ENCODE data around the gene LIFR. TPM values are rescaled to one million over a fixed set of nuclear protein-coding genes. Genes with fewer than 3 reads are reported as not detected.
"Not testable (repeated sequence)": the region's sequence is repeated elsewhere in the genome, so short reads cannot be mapped to it uniquely, and the experiment has no call there.

LIFR gene
- total RNA-seq, 1 donor from 2014 or later: 21.3 TPM

- Mint-ChIP-seq H3K4me3 (no peak overlapping the region), H3K36me3 (ENCODE audit: low read depth) (no peaks in the 10 kb centered on the region), H3K9me3 (no peaks in the 10 kb centered on the region), H3K27ac (ENCODE audit: unreplicated experiment) (no peak overlapping the region), H3K4me1 (peaks cover 4% of the 10 kb centered on the region), H3K27me3 (ENCODE audit: low read depth) (no peaks in the 10 kb centered on the region)
- no peak for TF ChIP-seq CTCF (conservative IDR thresholded peaks at IDR 0.05)
- no peak for DNase-seq (ENCODE audit: low read depth, low spot score)
Measured at GRCh38 chr5:38574009-38574408, 17.6 kb upstream of the LIFR start.

GRCh38 chr5:38573521-38573920 is 17.1 kb upstream of the LIFR start:
- H3K9me3 Mint-ChIP-seq: no peaks in the 10 kb centered on the region
- H3K36me3 Mint-ChIP-seq (ENCODE audit: low read depth): no peaks in the 10 kb centered on the region
- no peak overlapping the region for H3K4me3 Mint-ChIP-seq
- no peaks in the 10 kb centered on the region for H3K27me3 Mint-ChIP-seq (ENCODE audit: low read depth)
- H3K4me1 Mint-ChIP-seq: peaks cover 4% of the 10 kb centered on the region
- DNase-seq (ENCODE audit: low read depth, low spot score): no peak
- no peak for TF ChIP-seq CTCF (conservative IDR thresholded peaks at IDR 0.05)
- no peak overlapping the region for H3K27ac Mint-ChIP-seq (ENCODE audit: unreplicated experiment)

GRCh38 chr5:38569180-38569579 is 12.7 kb upstream of the LIFR start:
- DNase-seq (ENCODE audit: low read depth, low spot score): no peak
- TF ChIP-seq CTCF (conservative IDR thresholded peaks at IDR 0.05): no peak
- Mint-ChIP-seq H3K4me3 (no peak overlapping the region), H3K27me3 (ENCODE audit: low read depth) (no peaks in the 10 kb centered on the region), H3K27ac (ENCODE audit: unreplicated experiment) (no peak overlapping the region), H3K4me1 (no peaks in the 10 kb centered on the region), H3K9me3 (peaks cover 2% of the 10 kb centered on the region), H3K36me3 (ENCODE audit: low read depth) (no peaks in the 10 kb centered on the region)

- not testable (repeated sequence) for H3K4me1 Mint-ChIP-seq
Measured at GRCh38 chr5:38567306-38567705, 10.9 kb upstream of the LIFR start.

GRCh38 chr5:38563624-38564023 is 7.2 kb upstream of the LIFR start:
- no peaks in the 10 kb centered on the region for H3K27me3 Mint-ChIP-seq (ENCODE audit: low read depth)
- peaks cover 2% of the 10 kb centered on the region for H3K4me1 Mint-ChIP-seq
- no peak overlapping the region for H3K27ac Mint-ChIP-seq (ENCODE audit: unreplicated experiment)
- H3K36me3 Mint-ChIP-seq (ENCODE audit: low read depth): no peaks in the 10 kb centered on the region
- peaks cover 2% of the 10 kb centered on the region for H3K9me3 Mint-ChIP-seq
- DNase-seq (ENCODE audit: low read depth, low spot score): no peak
- H3K4me3 Mint-ChIP-seq: no peak overlapping the region
- TF ChIP-seq CTCF (conservative IDR thresholded peaks at IDR 0.05): no peak

More at GRCh38 chr5:38567306-38567705, 10.9 kb upstream of the LIFR start:
- not testable (repeated sequence) for H3K36me3 Mint-ChIP-seq (ENCODE audit: low read depth); H3K27me3 Mint-ChIP-seq (ENCODE audit: low read depth); H3K4me3 Mint-ChIP-seq; DNase-seq (ENCODE audit: low read depth, low spot score); H3K27ac Mint-ChIP-seq (ENCODE audit: unreplicated experiment); H3K9me3 Mint-ChIP-seq

GRCh38 chr5:38562444-38563210 is 6.2 kb upstream of the LIFR start:
- no peak for DNase-seq (ENCODE audit: low read depth, low spot score)
- no peak overlapping the region for H3K27ac Mint-ChIP-seq (ENCODE audit: unreplicated experiment)
- peak overlapping the region; percentile 1 for H3K4me3 Mint-ChIP-seq
- H3K36me3 Mint-ChIP-seq (ENCODE audit: low read depth): no peaks in the 10 kb centered on the region
- H3K4me1 Mint-ChIP-seq: peaks cover 10% of the 10 kb centered on the region
- no peaks in the 10 kb centered on the region for H3K27me3 Mint-ChIP-seq (ENCODE audit: low read depth)
- no peaks in the 10 kb centered on the region for H3K9me3 Mint-ChIP-seq
- no peak for TF ChIP-seq CTCF (conservative IDR thresholded peaks at IDR 0.05)

Data from neural crest cell (in vitro differentiated cells).